Endothelial cell of umbilical vein (primary cell): ENCODE measurements around the gene SULT2A1.

ENCODE experiments used
- CTCF ChIP-seq, 2 donors: IDR thresholded peaks; 1 replicate in 1 of 2; 2 replicates in 1 of 2; pipeline ENCODE4 v1.5.1; 2011; ENCODE audit warnings: low read length in 2 of 2, mild to moderate bottlenecking in 2 of 2, moderate library complexity in 2 of 2, control low read depth in 1 of 2, inconsistent platforms in 1 of 2, low read depth in 1 of 2; ENCODE audit not compliant: insufficient read depth in 1 of 2; ENCODE audit errors: extremely low read depth in 1 of 2
- MAX ChIP-seq: IDR thresholded peaks from 2 replicates; pipeline ENCODE4 v1.6.1; 2011; ENCODE audit not compliant: insufficient read depth, insufficient read length
- POLR2AphosphoS5 ChIP-seq: IDR thresholded peaks from 2 replicates; pipeline ENCODE4 v1.6.1; 2012; ENCODE audit warnings: low read depth, mild to moderate bottlenecking, control low read depth, low read length, moderate library complexity; ENCODE audit not compliant: insufficient read depth

- TF ChIP-seq CTCF (IDR thresholded peaks at IDR 0.05; ENCODE audit: extremely low read depth in 1 of 2, insufficient read depth in 1 of 2, low read depth in 1 of 2, low read length in 2 of 2) (no peak), POLR2AphosphoS5 (no peak), MAX (no peak)
Measured at GRCh38 chr19:47896773-47897172, 10.7 kb upstream of the SULT2A1 start.
